GM18498 (cell line): ENCODE measurements around the gene TUBA1C.
"Not testable (repeated sequence)": the region's sequence is repeated elsewhere in the genome, so short reads cannot be mapped to it uniquely, and the experiment has no call there.

ENCODE experiments used
- ATAC-seq: cut with Tn5 transposase; IDR thresholded peaks from one replicate; pipeline ENCODE4 v1.9.1; 2021; ENCODE audit warnings: mild to moderate bottlenecking, moderate library complexity; ENCODE audit not compliant: unreplicated experiment

Gene TUBA1C

GRCh38 chr12:49255456-49255855 lies 9.4 kb upstream of the TUBA1C start:
- not testable (repeated sequence) for ATAC-seq

- ATAC-seq, result no peak
These were observed 8.8 kb upstream of the TUBA1C start for GRCh38 chr12:49255857-49256637.

GRCh38 chr12:49257508-49258184 lies 7.2 kb upstream of the TUBA1C start:
- ATAC-seq, result not testable (repeated sequence)

- ATAC-seq, result no peak
These were observed 5.4 kb upstream of the TUBA1C start for GRCh38 chr12:49259452-49259851.

GRCh38 chr12:49260166-49260565 lies 4.7 kb upstream of the TUBA1C start:
- ATAC-seq, result no peak

GRCh38 chr12:49260571-49261363 lies 4.1 kb upstream of the TUBA1C start:
- no peak for ATAC-seq

- ATAC-seq, result no peak
These were observed 3.2 kb upstream of the TUBA1C start for GRCh38 chr12:49261721-49262120.

GRCh38 chr12:49263400-49263763 lies 1.5 kb upstream of the TUBA1C start:
- no peak for ATAC-seq

GRCh38 chr12:49264466-49264872 lies 413 bp upstream of the TUBA1C start:
- ATAC-seq, result peak; percentile 32

- not testable (repeated sequence) for ATAC-seq
These were observed 4.3 kb downstream of the TUBA1C start for GRCh38 chr12:49269191-49269590.

GRCh38 chr12:49272790-49273725 lies 8.2 kb downstream of the TUBA1C start:
- ATAC-seq, result no peak

GRCh38 chr12:49273726-49274395 lies 9.0 kb downstream of the TUBA1C start:
- no peak for ATAC-seq

- no peak for ATAC-seq
These were observed 9.7 kb downstream of the TUBA1C start for GRCh38 chr12:49274396-49275069.

- ATAC-seq, result no peak
These were observed 11.7 kb downstream of the TUBA1C start for GRCh38 chr12:49276304-49277290.

- no peak for ATAC-seq
These were observed 12.6 kb downstream of the TUBA1C start for GRCh38 chr12:49277466-49277865.

- ATAC-seq, result no peak
These were observed 14.9 kb downstream of the TUBA1C start for GRCh38 chr12:49279706-49280159.

- ATAC-seq, result not testable (repeated sequence)
These were observed 15.7 kb downstream of the TUBA1C start for GRCh38 chr12:49280545-49280944.

- no peak for ATAC-seq
These were observed 17.4 kb downstream of the TUBA1C start for GRCh38 chr12:49282302-49282701.
